HFFc6 (cell line): ENCODE data around the gene ST3GAL3. TPM values are rescaled to one million over a fixed set of nuclear protein-coding genes. Genes with fewer than 3 reads are reported as not detected.

Experiments
- DNase-seq: peaks from one replicate; pipeline ENCODE4 v3.0.0-alpha.2; 2018
- H3K27ac Mint-ChIP-seq: 2 replicates; pipeline ENCODE4 v1.8.0; 2020; ENCODE audit warnings: mild to moderate bottlenecking, mixed read lengths
- H3K27me3 Mint-ChIP-seq: 2 replicates; pipeline ENCODE4 v1.8.0; 2021; ENCODE audit warnings: mild to moderate bottlenecking, moderate library complexity, mixed read lengths; ENCODE audit not compliant: insufficient read depth
- H3K36me3 Mint-ChIP-seq: 2 replicates; pipeline ENCODE4 v1.8.0; 2021; ENCODE audit warnings: low read depth, mixed read lengths
- H3K4me1 Mint-ChIP-seq: 2 replicates; pipeline ENCODE4 v1.8.0; 2020; ENCODE audit warnings: low read depth, mixed read lengths
- H3K4me3 Mint-ChIP-seq: 2 replicates; pipeline ENCODE4 v1.8.0; 2020; ENCODE audit warnings: mild to moderate bottlenecking, moderate library complexity, mixed read lengths
- H3K9me3 Mint-ChIP-seq: 2 replicates; pipeline ENCODE4 v1.8.0; 2020; ENCODE audit warnings: mild to moderate bottlenecking, mixed read lengths
- total RNA-seq, 6 experiments: library from RNA; stranded (reverse); fragmentation: NEBNext Ultra II Directional; extraction: Animal tissue kit (Norgen Biotek cat#: 25700); gene quantifications; 2 replicates in 1 of 6; 3 replicates in 5 of 6; pipeline ENCODE4 v1.2.3, GENCODE V29; 2021
- TF ChIP-seq, protein P1 (sequence below): fragments of 200-600 bp; sonication (generic); IDR thresholded peaks from 2 replicates; pipeline ENCODE4 v1.5.0; 2021; ENCODE audit warnings: antibody characterized with exemption, mild to moderate bottlenecking

The ST3GAL3 gene
- total RNA-seq, 6 experiments from 2014 or later = 15.2 to 22.3 (median 18.0) TPM

- H3K4me1 Mint-ChIP-seq = peaks cover 19% of the 10 kb centered on the region
- H3K27me3 Mint-ChIP-seq = peaks cover 2% of the 10 kb centered on the region; the same call in 1 of the 2 replicates
- H3K36me3 Mint-ChIP-seq = no peaks in the 10 kb centered on the region
- no peaks in the 10 kb centered on the region for H3K9me3 Mint-ChIP-seq
- no peak overlapping the region for H3K4me3 Mint-ChIP-seq
- TF ChIP-seq, protein P1, sequence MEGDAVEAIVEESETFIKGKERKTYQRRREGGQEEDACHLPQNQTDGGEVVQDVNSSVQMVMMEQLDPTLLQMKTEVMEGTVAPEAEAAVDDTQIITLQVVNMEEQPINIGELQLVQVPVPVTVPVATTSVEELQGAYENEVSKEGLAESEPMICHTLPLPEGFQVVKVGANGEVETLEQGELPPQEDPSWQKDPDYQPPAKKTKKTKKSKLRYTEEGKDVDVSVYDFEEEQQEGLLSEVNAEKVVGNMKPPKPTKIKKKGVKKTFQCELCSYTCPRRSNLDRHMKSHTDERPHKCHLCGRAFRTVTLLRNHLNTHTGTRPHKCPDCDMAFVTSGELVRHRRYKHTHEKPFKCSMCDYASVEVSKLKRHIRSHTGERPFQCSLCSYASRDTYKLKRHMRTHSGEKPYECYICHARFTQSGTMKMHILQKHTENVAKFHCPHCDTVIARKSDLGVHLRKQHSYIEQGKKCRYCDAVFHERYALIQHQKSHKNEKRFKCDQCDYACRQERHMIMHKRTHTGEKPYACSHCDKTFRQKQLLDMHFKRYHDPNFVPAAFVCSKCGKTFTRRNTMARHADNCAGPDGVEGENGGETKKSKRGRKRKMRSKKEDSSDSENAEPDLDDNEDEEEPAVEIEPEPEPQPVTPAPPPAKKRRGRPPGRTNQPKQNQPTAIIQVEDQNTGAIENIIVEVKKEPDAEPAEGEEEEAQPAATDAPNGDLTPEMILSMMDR = no peak
- no peak overlapping the region for H3K27ac Mint-ChIP-seq
- no peak for DNase-seq
Measured at GRCh38 chr1:43757343-43758053, 50.2 kb downstream of the ST3GAL3 start.

DNA sequence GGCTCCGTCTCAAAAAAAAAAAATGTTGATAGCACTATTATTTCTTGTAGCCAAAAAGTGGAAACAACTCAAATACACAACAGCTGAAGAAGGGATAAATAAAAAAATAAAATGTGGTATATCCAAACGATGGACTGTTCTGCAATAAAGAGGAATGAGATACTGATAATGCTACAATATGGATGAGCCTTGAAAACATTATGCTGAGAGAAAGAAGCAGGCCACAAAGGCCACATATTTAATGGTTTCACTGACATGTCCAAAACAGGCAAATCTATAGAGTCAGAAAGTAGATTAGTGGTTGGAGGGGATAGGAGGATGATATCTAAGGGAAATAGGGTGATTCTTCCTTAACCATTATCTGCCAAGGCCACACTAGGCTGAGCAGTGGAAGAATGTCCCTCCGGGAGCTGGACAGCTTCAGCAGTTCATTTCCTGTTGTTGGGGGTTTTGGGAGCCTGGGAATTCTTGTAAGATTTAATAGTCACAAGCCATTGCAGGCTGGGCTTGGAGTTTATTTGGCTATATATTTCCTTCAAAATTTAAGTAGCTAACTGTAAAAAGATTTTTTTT is 53.5 kb downstream of the ST3GAL3 start:
- Mint-ChIP-seq H3K9me3 (no peaks in the 10 kb centered on the region), H3K27ac (no peak overlapping the region; the same call in 1 of the 2 replicates)
- TF ChIP-seq, protein P1 = no peak

GRCh38 chr1:43763497-43763973 is 56.2 kb downstream of the ST3GAL3 start:
- Mint-ChIP-seq H3K9me3 (no peaks in the 10 kb centered on the region), H3K36me3 (no peaks in the 10 kb centered on the region), H3K4me1 (peaks cover 34% of the 10 kb centered on the region), H3K4me3 (no peak overlapping the region), H3K27ac (0 out of 2 replicates have a peak overlapping the region, but pooled peaks have one; percentile 30), H3K27me3 (no peaks in the 10 kb centered on the region)
- TF ChIP-seq, protein P1 = peak; percentile 94
- DNase-seq = peak; percentile 85

More for the DNA sequence above, 53.5 kb downstream of the ST3GAL3 start:
- no peak for DNase-seq
- Mint-ChIP-seq H3K36me3 (no peaks in the 10 kb centered on the region), H3K27me3 (peaks cover under 1% of the 10 kb centered on the region; the same call in 1 of the 2 replicates), H3K4me1 (peaks cover 34% of the 10 kb centered on the region), H3K4me3 (no peak overlapping the region)

DNA sequence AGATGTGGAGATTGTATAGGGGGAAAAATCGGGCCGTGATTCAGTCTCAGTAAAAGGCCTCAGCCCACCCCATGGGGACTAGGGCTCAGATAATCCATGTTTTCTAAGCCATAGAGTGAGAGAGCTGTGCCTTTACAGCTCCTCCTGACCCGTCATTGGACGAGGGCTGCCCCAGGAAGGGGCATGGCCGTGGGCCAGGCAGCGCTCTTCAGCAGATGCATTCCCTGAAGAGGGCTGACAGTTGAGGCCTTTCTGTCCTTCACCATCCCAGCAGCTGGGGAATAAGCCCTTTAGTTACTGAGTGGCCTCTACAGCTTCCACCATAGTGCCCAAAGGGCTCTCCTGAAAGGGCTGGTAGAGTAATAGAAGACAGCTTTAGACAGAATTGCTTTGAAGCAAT is 57.2 kb downstream of the ST3GAL3 start:
- no peaks in the 10 kb centered on the region for H3K27me3 Mint-ChIP-seq
- H3K4me1 Mint-ChIP-seq = peaks cover 34% of the 10 kb centered on the region
- H3K4me3 Mint-ChIP-seq = no peak overlapping the region
- TF ChIP-seq, protein P1 = no peak
- no peaks in the 10 kb centered on the region for H3K36me3 Mint-ChIP-seq
- no peaks in the 10 kb centered on the region for H3K9me3 Mint-ChIP-seq
- no peak overlapping the region for H3K27ac Mint-ChIP-seq
- DNase-seq = no peak

DNA sequence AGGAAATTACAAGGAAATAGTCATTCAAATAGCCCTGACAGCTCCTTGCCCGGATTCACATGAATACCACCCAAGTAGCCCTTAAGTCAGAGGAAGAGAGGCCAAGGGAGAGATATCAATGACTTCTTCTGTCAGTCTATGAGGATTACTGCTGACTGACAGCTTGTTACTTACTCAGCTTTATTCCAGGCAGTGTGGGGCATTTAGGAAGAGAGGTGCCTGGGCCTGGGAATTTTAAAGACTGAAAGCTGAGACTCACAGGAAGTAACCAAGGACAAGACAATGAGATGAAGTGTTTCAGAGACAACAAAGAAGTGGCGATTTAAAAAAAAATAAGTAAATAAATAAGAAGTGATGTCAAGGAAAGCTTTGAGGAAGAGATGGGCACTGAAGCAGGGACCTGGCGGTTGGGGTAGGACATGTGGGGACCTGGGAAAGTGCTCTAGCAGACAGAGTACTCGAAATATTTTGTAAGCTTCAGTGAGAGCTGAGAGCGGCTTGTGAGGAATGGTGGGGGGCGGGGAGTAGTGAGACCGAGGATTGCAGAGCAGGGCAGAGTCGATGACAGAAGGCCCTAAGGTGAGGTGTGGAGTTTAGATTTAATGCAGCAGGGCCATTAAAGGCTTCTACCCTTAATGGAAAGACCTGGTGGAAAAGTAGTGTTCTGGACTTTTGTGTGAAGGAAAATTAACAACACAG is 58.9 kb downstream of the ST3GAL3 start:
- H3K4me1 Mint-ChIP-seq = peaks cover 21% of the 10 kb centered on the region
- H3K9me3 Mint-ChIP-seq = no peaks in the 10 kb centered on the region
- TF ChIP-seq, protein P1 = no peak
- no peaks in the 10 kb centered on the region for H3K27me3 Mint-ChIP-seq
- H3K4me3 Mint-ChIP-seq = no peak overlapping the region
- H3K27ac Mint-ChIP-seq = no peak overlapping the region
- H3K36me3 Mint-ChIP-seq = no peaks in the 10 kb centered on the region
- no peak for DNase-seq
